A673 (cell line): ENCODE data around the gene SAMD4B.

Source experiments
- CTCF ChIP-seq: fragments of 300-800, 200-600 bp; sonication (generic); conservative IDR thresholded peaks from 2 replicates; pipeline ENCODE4 v1.5.1; 2017; ENCODE audit warnings: low read depth, mild to moderate bottlenecking, antibody characterized with exemption, low read length, moderate library complexity, mixed read lengths
- EZH2 ChIP-seq: fragments of 200-600 bp; sonication (generic); IDR thresholded peaks from 2 replicates; pipeline ENCODE4 v1.6.1; 2017; ENCODE audit warnings: borderline replicate concordance, low read depth, mild to moderate bottlenecking, mixed read lengths, antibody characterized with exemption, low read length; ENCODE audit not compliant: poor library complexity, severe bottlenecking

GRCh38 chr19:39299404-39299803, 42.8 kb upstream of the SAMD4B start:
- TF ChIP-seq CTCF (no peak), EZH2 (no peak)
